ENCODE data around the gene SLC12A7. TPM values are rescaled to one million over a fixed set of nuclear protein-coding genes. Genes with fewer than 3 reads are reported as not detected.
"Not testable (repeated sequence)": the region's sequence is repeated elsewhere in the genome, so short reads cannot be mapped to it uniquely, and the experiment has no call there.

SLC12A7 gene
- total RNA-seq, 1 experiment from 2014 or later = 207 TPM

GRCh38 chr5:1027631-1028441 lies 84.0 kb downstream of the SLC12A7 start:
- H2AFZ ChIP-seq = no peak overlapping the region
- peak in 1 of 2 experiments; percentile 5 for DNase-seq
- peaks cover 65% of the 10 kb centered on the region for H3K27me3 ChIP-seq (ENCODE audit: insufficient read depth, low read depth)

GRCh38 chr5:1026700-1027621 lies 84.9 kb downstream of the SLC12A7 start:
- no peaks in the 10 kb centered on the region for H3K36me3 ChIP-seq (ENCODE audit: low read depth)
- no peaks in the 10 kb centered on the region for H4K20me1 ChIP-seq (ENCODE audit: insufficient read depth)
- H2AFZ ChIP-seq = no peak overlapping the region
- CTCF ChIA-PET = no interaction called here
- DNase-seq = peak in 1 of 2 experiments; percentile 4
- no peaks in the 10 kb centered on the region for H3K4me1 ChIP-seq (replicated peaks; ENCODE audit: insufficient read depth)
- H3K27ac ChIP-seq = no peak overlapping the region
- no peak overlapping the region for H3K4me3 ChIP-seq
- H3K4me2 ChIP-seq = no peak overlapping the region
- POLR2A ChIA-PET (ENCODE audit: unreplicated experiment) = no interaction called here
- no peaks in the 10 kb centered on the region for H3K9me3 ChIP-seq (ENCODE audit: insufficient read depth, low read depth)
- H3F3A ChIP-seq (ENCODE audit: insufficient read depth, low read depth) = no peaks in the 10 kb centered on the region
- H3K9me2 ChIP-seq (ENCODE audit: insufficient read depth) = no peaks in the 10 kb centered on the region
- no peaks in the 10 kb centered on the region for H3K79me2 ChIP-seq (ENCODE audit: low read depth)
- H3K27me3 ChIP-seq (ENCODE audit: insufficient read depth, low read depth) = peaks cover 56% of the 10 kb centered on the region
- intact Hi-C loops (cut with micrococcal nuclease; ENCODE audit: unreplicated experiment) = no loop called here
- BruUV-seq (replicated peaks) = no TSS peak
- 0 out of 2 replicates have a peak, but pooled peaks have one; percentile 66 for TF ChIP-seq EZH2 (IDR thresholded peaks at IDR 0.05; ENCODE audit: low read depth)
- TF ChIP-seq CTCF (conservative IDR thresholded peaks at IDR 0.05) = no peak

More at GRCh38 chr5:1027631-1028441, 84.0 kb downstream of the SLC12A7 start:
- Histone ChIP-seq H4K20me1 (ENCODE audit: insufficient read depth) (no peaks in the 10 kb centered on the region), H3K4me2 (no peak overlapping the region), H3K4me3 (no peak overlapping the region), H3K36me3 (ENCODE audit: low read depth) (no peaks in the 10 kb centered on the region), H3K4me1 (replicated peaks; ENCODE audit: insufficient read depth) (no peaks in the 10 kb centered on the region), H3K9me3 (ENCODE audit: insufficient read depth, low read depth) (no peaks in the 10 kb centered on the region), H3K79me2 (ENCODE audit: low read depth) (no peaks in the 10 kb centered on the region), H3K27ac (no peak overlapping the region), H3K9me2 (ENCODE audit: insufficient read depth) (no peaks in the 10 kb centered on the region), H3F3A (ENCODE audit: insufficient read depth, low read depth) (no peaks in the 10 kb centered on the region)
- intact Hi-C loops (cut with micrococcal nuclease; ENCODE audit: unreplicated experiment) = no loop called here
- CTCF ChIA-PET = no interaction called here
- POLR2A ChIA-PET (ENCODE audit: unreplicated experiment) = no interaction called here
- no TSS peak for BruUV-seq (replicated peaks)
- TF ChIP-seq CTCF (conservative IDR thresholded peaks at IDR 0.05) (no peak), EZH2 (IDR thresholded peaks at IDR 0.05; ENCODE audit: low read depth) (no peak)

- CTCF ChIA-PET; POLR2A ChIA-PET (ENCODE audit: unreplicated experiment): not testable (repeated sequence)
Measured at GRCh38 chr5:1021969-1022336, 89.9 kb downstream of the SLC12A7 start.

More at GRCh38 chr5:1021969-1022336, 89.9 kb downstream of the SLC12A7 start:
- H3K9me3 ChIP-seq (ENCODE audit: insufficient read depth, low read depth); DNase-seq; BruUV-seq (replicated peaks); H3K4me2 ChIP-seq; H3K4me1 ChIP-seq (replicated peaks; ENCODE audit: insufficient read depth); H3K9me2 ChIP-seq (ENCODE audit: insufficient read depth); H3F3A ChIP-seq (ENCODE audit: insufficient read depth, low read depth); H2AFZ ChIP-seq; H3K4me3 ChIP-seq; H4K20me1 ChIP-seq (ENCODE audit: insufficient read depth); intact Hi-C loops (cut with micrococcal nuclease; ENCODE audit: unreplicated experiment); H3K36me3 ChIP-seq (ENCODE audit: low read depth); H3K79me2 ChIP-seq (ENCODE audit: low read depth); H3K27ac ChIP-seq: not testable (repeated sequence)
- peaks cover 45% of the 10 kb centered on the region for H3K27me3 ChIP-seq (ENCODE audit: insufficient read depth, low read depth)

Data from PC-9 (cell line).